SK-N-SH treated with all-trans-retinoic acid at 6 μM for 48 hours (cell line): ENCODE data around the gene USP26.

Source experiments
- ATAC-seq: fragments of 200-7000 bp; cut with Tn5 transposase; 3 replicates; pipeline ENCODE4 v1.9.1; 2020; ENCODE audit warnings: mild to moderate bottlenecking, moderate library complexity
- ARNTL ChIP-seq: fragments of 450-650 bp; formaldehyde crosslinking; IDR thresholded peaks from 2 replicates; pipeline ENCODE4 v1.5.0; 2020; ENCODE audit warnings: low read depth, mild to moderate bottlenecking, moderate library complexity, borderline replicate concordance
- BACH2 ChIP-seq: fragments of 250-450 bp; sonication (Bioruptor Pico); IDR thresholded peaks from 2 replicates; pipeline ENCODE4 v1.9.0; 2021; ENCODE audit warnings: mild to moderate bottlenecking, borderline replicate concordance
- CSDC2 ChIP-seq: fragments of 250-450 bp; sonication (Bioruptor Pico); IDR thresholded peaks from 2 replicates; pipeline ENCODE4 v1.5.0; 2020; ENCODE audit warnings: mild to moderate bottlenecking, moderate library complexity
- ESRRG ChIP-seq: fragments of 250-450 bp; sonication (Bioruptor Pico); IDR thresholded peaks from 2 replicates; pipeline ENCODE4 v1.6.1; 2021; ENCODE audit warnings: mild to moderate bottlenecking
- GLIS3 ChIP-seq: fragments of 250-450 bp; sonication (Bioruptor Pico); IDR thresholded peaks from 2 replicates; pipeline ENCODE4 v1.5.0; 2020; ENCODE audit warnings: mild to moderate bottlenecking, moderate library complexity
- ISL1 ChIP-seq: fragments of 250-450 bp; sonication (Bioruptor Pico); IDR thresholded peaks from 2 replicates; pipeline ENCODE4 v2.1.2; 2022; ENCODE audit warnings: mild to moderate bottlenecking, moderate library complexity
- OSR1 ChIP-seq: fragments of 250-450 bp; sonication (Bioruptor Pico); IDR thresholded peaks from 2 replicates; pipeline ENCODE4 v1.8.0; 2022; ENCODE audit warnings: moderate library complexity, mild to moderate bottlenecking, inconsistent platforms
- PPARA ChIP-seq: fragments of 250-450 bp; sonication (Bioruptor Pico); IDR thresholded peaks from 2 replicates; pipeline ENCODE4 v1.5.0; 2020; ENCODE audit warnings: mild to moderate bottlenecking, borderline replicate concordance
- RARB ChIP-seq: fragments of 250-450 bp; sonication (Bioruptor Pico); IDR thresholded peaks from 2 replicates; pipeline ENCODE4 v1.8.0; 2021; ENCODE audit warnings: mild to moderate bottlenecking, moderate library complexity
- SNAI2 ChIP-seq: fragments of 250-450 bp; sonication (Bioruptor Pico); IDR thresholded peaks from 2 replicates; pipeline ENCODE4 v1.5.0; 2020; ENCODE audit warnings: mild to moderate bottlenecking, moderate library complexity
- TCF4 ChIP-seq: fragments of 250-450 bp; sonication (Bioruptor Pico); IDR thresholded peaks from 2 replicates; pipeline ENCODE4 v1.8.0; 2021; ENCODE audit warnings: mild to moderate bottlenecking, moderate library complexity, borderline replicate concordance
- TOX ChIP-seq: fragments of 250-450 bp; sonication (Bioruptor Pico); IDR thresholded peaks from 2 replicates; pipeline ENCODE4 v1.8.0; 2021; ENCODE audit warnings: mild to moderate bottlenecking, moderate library complexity, borderline replicate concordance
- ZC3H10 ChIP-seq: fragments of 250-450 bp; sonication (Bioruptor Pico); IDR thresholded peaks from 2 replicates; pipeline ENCODE4 v1.5.1; 2021; ENCODE audit warnings: mild to moderate bottlenecking, moderate library complexity
- ZNF565 ChIP-seq: fragments of 450-650 bp; formaldehyde crosslinking; conservative IDR thresholded peaks from 2 replicates; pipeline ENCODE4 v1.5.0; 2020; ENCODE audit warnings: low read depth, mild to moderate bottlenecking, moderate library complexity
- ZNF70 ChIP-seq: fragments of 450-650 bp; formaldehyde crosslinking; IDR thresholded peaks from 2 replicates; pipeline ENCODE4 v1.5.0; 2020; ENCODE audit warnings: mild to moderate bottlenecking, moderate library complexity
- ZNF8 ChIP-seq: fragments of 450-650 bp; formaldehyde crosslinking; IDR thresholded peaks from 2 replicates; pipeline ENCODE4 v1.5.0; 2020; ENCODE audit warnings: mild to moderate bottlenecking, moderate library complexity
- TF ChIP-seq, protein P1 (sequence below): fragments of 250-450 bp; sonication (Bioruptor Pico); IDR thresholded peaks from 2 replicates; pipeline ENCODE4 v1.8.0; 2021; ENCODE audit warnings: low read depth, mild to moderate bottlenecking, moderate library complexity, borderline replicate concordance
- TF ChIP-seq, protein P2 (sequence below): fragments of 250-450 bp; sonication (Bioruptor Pico); IDR thresholded peaks from 2 replicates; pipeline ENCODE4 v1.5.0; 2020; ENCODE audit warnings: mild to moderate bottlenecking, moderate library complexity
- TF ChIP-seq, protein P3 (sequence below): fragments of 250-450 bp; sonication (Bioruptor Pico); IDR thresholded peaks from 2 replicates; pipeline ENCODE4 v1.8.0; 2020; ENCODE audit warnings: mild to moderate bottlenecking, moderate library complexity, borderline replicate concordance
- TF ChIP-seq, protein P4 (sequence below): fragments of 250-450 bp; sonication (Bioruptor Pico); IDR thresholded peaks from 2 replicates; pipeline ENCODE4 v1.5.1; 2021; ENCODE audit warnings: mild to moderate bottlenecking, moderate library complexity

The USP26 gene

DNA sequence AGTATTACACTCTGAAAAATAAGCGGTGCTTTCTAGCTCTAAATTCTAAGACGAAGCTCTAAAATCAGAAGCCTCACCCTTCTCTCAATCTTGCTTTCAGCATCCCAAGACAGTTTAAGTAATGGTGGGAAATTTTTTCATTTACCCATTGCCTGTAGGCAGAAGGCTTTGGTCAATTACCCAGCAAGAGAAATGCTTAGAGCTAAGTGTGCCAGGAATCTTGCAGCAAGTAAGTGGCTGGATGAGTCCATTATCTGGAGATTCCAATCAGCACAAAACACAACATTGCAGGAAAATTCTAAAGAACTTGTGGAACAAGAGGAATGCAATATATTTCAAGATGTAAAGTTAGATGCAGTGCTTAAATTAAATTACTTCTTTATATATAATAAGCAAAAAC lies 28.4 kb downstream of the USP26 start:
- no peak for ATAC-seq
- no peak for TF ChIP-seq CSDC2 (CRISPR knock-in tag)
- no peak for TF ChIP-seq PPARA (CRISPR knock-in tag)
- no peak for TF ChIP-seq ISL1 (CRISPR knock-in tag)
- TF ChIP-seq, all 23 proteins: peak for 0

DNA sequence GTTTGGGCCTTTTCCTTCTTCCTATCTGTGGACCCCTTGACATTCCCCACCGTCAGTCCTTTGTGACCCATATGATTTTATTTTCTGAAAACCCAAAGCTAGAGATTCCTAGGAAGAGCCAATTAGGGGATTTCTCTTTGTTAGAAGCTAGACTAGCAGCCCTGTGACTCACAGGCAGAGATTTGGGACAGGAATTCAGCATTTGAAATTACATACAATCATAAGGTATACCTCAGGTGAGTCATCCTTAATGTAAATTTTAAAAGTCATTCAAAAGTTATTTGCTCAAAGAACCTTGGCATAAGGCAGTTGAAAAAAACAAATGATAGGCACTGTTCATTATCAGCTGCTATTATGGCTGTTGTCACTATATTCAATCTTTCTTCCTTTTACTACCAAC lies 40.6 kb downstream of the USP26 start:
- TF ChIP-seq ARNTL (CRISPR knock-in tag) (no peak), ZNF565 (CRISPR knock-in tag) (no peak), GLIS3 (CRISPR knock-in tag) (no peak), ISL1 (CRISPR knock-in tag) (no peak)
- TF ChIP-seq, protein P1, sequence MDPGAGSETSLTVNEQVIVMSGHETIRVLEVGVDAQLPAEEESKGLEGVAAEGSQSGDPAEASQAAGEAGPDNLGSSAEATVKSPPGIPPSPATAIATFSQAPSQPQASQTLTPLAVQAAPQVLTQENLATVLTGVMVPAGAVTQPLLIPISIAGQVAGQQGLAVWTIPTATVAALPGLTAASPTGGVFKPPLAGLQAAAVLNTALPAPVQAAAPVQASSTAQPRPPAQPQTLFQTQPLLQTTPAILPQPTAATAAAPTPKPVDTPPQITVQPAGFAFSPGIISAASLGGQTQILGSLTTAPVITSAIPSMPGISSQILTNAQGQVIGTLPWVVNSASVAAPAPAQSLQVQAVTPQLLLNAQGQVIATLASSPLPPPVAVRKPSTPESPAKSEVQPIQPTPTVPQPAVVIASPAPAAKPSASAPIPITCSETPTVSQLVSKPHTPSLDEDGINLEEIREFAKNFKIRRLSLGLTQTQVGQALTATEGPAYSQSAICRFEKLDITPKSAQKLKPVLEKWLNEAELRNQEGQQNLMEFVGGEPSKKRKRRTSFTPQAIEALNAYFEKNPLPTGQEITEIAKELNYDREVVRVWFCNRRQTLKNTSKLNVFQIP, result no peak
- no peak for ATAC-seq

DNA sequence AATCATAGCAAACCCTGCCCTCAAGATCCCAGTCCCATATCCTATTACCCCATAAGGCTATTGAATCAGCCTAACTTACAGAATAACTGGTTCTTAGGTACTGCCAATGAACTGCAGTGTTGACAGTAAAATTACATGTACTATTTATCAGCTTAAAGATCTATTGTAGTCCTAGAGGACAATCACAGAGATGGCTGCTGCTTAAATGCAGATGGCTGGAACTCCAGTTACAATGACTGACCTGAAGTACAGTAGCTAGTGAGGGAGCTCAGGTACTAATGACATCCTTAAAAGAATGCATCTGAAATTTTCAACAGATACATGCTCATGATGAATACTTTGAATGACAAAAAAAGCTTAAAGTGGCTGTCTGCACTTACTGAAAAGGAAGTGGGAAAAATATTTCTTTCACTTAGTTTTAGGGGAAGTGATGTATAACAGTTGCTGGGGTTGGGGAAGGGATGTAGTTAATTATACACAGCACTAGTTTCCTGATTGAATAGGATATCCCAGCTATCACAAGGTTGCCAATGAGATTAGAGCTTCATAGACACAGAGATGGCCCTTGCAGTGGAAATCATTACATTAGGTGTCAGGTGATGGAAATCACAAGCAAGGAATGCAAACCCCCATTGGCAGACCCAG lies 42.0 kb downstream of the USP26 start:
- ATAC-seq, result no peak
- TF ChIP-seq ARNTL (CRISPR knock-in tag), result no peak

DNA sequence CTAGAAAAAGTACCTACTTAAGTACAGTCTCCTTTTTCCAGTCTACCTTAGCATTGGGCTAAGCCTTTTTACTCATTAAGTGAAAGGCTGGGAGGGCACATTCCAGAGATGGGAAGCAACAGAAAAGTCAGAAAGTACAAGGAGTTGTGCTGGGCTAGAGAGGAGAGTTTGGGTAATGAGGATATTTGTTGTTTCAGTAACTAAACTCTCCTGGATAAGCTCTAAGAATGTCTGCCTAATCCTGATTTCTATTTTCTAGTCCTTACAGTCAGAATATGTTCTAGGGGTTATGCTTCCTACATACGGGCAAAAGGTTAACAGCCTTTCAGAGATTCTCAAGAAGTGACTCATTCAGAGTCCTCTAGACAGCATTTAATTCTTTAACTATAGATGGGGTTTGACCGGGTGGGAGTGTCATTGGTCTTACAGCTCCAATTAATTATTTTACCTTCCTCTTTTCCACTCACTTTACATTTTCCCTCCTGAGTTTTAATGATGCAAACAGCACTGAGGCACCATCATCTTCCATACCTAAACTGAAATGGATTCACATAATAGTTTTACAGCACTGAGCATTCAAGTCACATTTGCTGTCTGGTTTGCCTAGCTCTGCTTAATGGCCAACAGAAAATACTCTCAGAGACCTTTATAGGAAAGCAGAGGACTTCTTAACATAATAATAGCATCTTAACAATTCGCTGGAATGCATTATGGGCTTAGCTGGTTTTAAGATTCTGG lies 42.9 kb downstream of the USP26 start:
- TF ChIP-seq, protein P1, result no peak
- TF ChIP-seq ARNTL (CRISPR knock-in tag) (no peak), SNAI2 (CRISPR knock-in tag) (no peak), BACH2 (CRISPR knock-in tag) (no peak), CSDC2 (CRISPR knock-in tag) (no peak), RARB (CRISPR knock-in tag) (no peak), TCF4 (no peak), PPARA (CRISPR knock-in tag) (no peak), ESRRG (CRISPR knock-in tag) (no peak), ZNF8 (CRISPR knock-in tag) (no peak), TOX (CRISPR knock-in tag) (no peak), OSR1 (CRISPR knock-in tag) (no peak), GLIS3 (CRISPR knock-in tag) (no peak), ISL1 (CRISPR knock-in tag) (no peak), ZNF565 (CRISPR knock-in tag) (no peak), ZNF70 (CRISPR knock-in tag) (no peak), ZC3H10 (no peak)
- TF ChIP-seq, protein P2, sequence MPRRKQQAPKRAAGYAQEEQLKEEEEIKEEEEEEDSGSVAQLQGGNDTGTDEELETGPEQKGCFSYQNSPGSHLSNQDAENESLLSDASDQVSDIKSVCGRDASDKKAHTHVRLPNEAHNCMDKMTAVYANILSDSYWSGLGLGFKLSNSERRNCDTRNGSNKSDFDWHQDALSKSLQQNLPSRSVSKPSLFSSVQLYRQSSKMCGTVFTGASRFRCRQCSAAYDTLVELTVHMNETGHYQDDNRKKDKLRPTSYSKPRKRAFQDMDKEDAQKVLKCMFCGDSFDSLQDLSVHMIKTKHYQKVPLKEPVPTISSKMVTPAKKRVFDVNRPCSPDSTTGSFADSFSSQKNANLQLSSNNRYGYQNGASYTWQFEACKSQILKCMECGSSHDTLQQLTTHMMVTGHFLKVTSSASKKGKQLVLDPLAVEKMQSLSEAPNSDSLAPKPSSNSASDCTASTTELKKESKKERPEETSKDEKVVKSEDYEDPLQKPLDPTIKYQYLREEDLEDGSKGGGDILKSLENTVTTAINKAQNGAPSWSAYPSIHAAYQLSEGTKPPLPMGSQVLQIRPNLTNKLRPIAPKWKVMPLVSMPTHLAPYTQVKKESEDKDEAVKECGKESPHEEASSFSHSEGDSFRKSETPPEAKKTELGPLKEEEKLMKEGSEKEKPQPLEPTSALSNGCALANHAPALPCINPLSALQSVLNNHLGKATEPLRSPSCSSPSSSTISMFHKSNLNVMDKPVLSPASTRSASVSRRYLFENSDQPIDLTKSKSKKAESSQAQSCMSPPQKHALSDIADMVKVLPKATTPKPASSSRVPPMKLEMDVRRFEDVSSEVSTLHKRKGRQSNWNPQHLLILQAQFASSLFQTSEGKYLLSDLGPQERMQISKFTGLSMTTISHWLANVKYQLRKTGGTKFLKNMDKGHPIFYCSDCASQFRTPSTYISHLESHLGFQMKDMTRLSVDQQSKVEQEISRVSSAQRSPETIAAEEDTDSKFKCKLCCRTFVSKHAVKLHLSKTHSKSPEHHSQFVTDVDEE, result no peak
- TF ChIP-seq, protein P3, sequence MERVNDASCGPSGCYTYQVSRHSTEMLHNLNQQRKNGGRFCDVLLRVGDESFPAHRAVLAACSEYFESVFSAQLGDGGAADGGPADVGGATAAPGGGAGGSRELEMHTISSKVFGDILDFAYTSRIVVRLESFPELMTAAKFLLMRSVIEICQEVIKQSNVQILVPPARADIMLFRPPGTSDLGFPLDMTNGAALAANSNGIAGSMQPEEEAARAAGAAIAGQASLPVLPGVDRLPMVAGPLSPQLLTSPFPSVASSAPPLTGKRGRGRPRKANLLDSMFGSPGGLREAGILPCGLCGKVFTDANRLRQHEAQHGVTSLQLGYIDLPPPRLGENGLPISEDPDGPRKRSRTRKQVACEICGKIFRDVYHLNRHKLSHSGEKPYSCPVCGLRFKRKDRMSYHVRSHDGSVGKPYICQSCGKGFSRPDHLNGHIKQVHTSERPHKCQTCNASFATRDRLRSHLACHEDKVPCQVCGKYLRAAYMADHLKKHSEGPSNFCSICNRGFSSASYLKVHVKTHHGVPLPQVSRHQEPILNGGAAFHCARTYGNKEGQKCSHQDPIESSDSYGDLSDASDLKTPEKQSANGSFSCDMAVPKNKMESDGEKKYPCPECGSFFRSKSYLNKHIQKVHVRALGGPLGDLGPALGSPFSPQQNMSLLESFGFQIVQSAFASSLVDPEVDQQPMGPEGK (CRISPR knock-in tag), result no peak
- TF ChIP-seq, protein P4, sequence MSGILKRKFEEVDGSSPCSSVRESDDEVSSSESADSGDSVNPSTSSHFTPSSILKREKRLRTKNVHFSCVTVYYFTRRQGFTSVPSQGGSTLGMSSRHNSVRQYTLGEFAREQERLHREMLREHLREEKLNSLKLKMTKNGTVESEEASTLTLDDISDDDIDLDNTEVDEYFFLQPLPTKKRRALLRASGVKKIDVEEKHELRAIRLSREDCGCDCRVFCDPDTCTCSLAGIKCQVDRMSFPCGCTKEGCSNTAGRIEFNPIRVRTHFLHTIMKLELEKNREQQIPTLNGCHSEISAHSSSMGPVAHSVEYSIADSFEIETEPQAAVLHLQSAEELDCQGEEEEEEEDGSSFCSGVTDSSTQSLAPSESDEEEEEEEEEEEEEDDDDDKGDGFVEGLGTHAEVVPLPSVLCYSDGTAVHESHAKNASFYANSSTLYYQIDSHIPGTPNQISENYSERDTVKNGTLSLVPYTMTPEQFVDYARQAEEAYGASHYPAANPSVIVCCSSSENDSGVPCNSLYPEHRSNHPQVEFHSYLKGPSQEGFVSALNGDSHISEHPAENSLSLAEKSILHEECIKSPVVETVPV (CRISPR knock-in tag), result no peak
- TF ChIP-seq, all 23 proteins: peak for 0
- no peak for ATAC-seq
